ENCODE results near the gene FOS.
"Not testable (repeated sequence)": the region's sequence is repeated elsewhere in the genome, so short reads cannot be mapped to it uniquely, and the experiment has no call there.

FOS gene

GRCh38 chr14:75277815-75278421, 710 bp upstream of the FOS start:
- no peak for DNase-seq

GRCh38 chr14:75279153-75279762, 630 bp downstream of the FOS start:
- peak in 3 of 4 experiments; percentile 34 to 56 (median 43) for DNase-seq

GRCh38 chr14:75279763-75280290, 1.2 kb downstream of the FOS start:
- DNase-seq: peak in 1 of 4 experiments; percentile 40

GRCh38 chr14:75280291-75280830, 1.7 kb downstream of the FOS start:
- no peak for DNase-seq

GRCh38 chr14:75280831-75281653, 2.4 kb downstream of the FOS start:
- DNase-seq: peak in 2 of 4 experiments; percentile 21 to 49

GRCh38 chr14:75281654-75282019, 3.0 kb downstream of the FOS start:
- no peak for DNase-seq

- DNase-seq: no peak
Observed at GRCh38 chr14:75282170-75282554, 3.5 kb downstream of the FOS start.

GRCh38 chr14:75282555-75283161, 4.0 kb downstream of the FOS start:
- DNase-seq: not testable (repeated sequence)

- DNase-seq: no peak
Observed at GRCh38 chr14:75283162-75283832, 4.7 kb downstream of the FOS start.

- no peak for DNase-seq
Observed at GRCh38 chr14:75283833-75284563, 5.4 kb downstream of the FOS start.

- DNase-seq: no peak
Observed at GRCh38 chr14:75285331-75285730, 6.7 kb downstream of the FOS start.

GRCh38 chr14:75286313-75286712, 7.7 kb downstream of the FOS start:
- DNase-seq: no peak

- DNase-seq: no peak
Observed at GRCh38 chr14:75289840-75290388, 11.3 kb downstream of the FOS start.

GRCh38 chr14:75290851-75291250, 12.2 kb downstream of the FOS start:
- DNase-seq: no peak

GRCh38 chr14:75291331-75291730, 12.7 kb downstream of the FOS start:
- no peak for DNase-seq

- no peak for DNase-seq
Observed at GRCh38 chr14:75292101-75292563, 13.5 kb downstream of the FOS start.

- no peak for DNase-seq
Observed at GRCh38 chr14:75292886-75293285, 14.3 kb downstream of the FOS start.

GRCh38 chr14:75293920-75294648, 15.5 kb downstream of the FOS start:
- peak; percentile 79 to 92 (median 85) for DNase-seq

GRCh38 chr14:75294649-75295033, 16.0 kb downstream of the FOS start:
- DNase-seq: no peak

GRCh38 chr14:75295061-75295461, 16.4 kb downstream of the FOS start:
- no peak for DNase-seq
